Loucy (cell line): ENCODE results near the gene AQP12A.

ENCODE experiments used
- H2AFZ ChIP-seq: fragments of 200-600 bp; sonication (generic); 2 replicates; pipeline ENCODE4 v1.6.0; 2016; ENCODE audit warnings: antibody characterized with exemption, mild to moderate bottlenecking, low read length, moderate library complexity
- H3F3A ChIP-seq: fragments of 200-600 bp; 2 replicates; pipeline ENCODE4 v1.6.0; 2016; ENCODE audit warnings: antibody characterized with exemption, low read depth, mild to moderate bottlenecking
- H3K27me3 ChIP-seq: fragments of 200-600 bp; sonication (generic); 2 replicates; pipeline ENCODE4 v1.6.1; 2014; ENCODE audit warnings: low read length, mild to moderate bottlenecking; ENCODE audit not compliant: insufficient read depth, poor library complexity, severe bottlenecking
- H3K36me3 ChIP-seq: fragments of 200-600 bp; sonication (generic); 2 replicates; pipeline ENCODE4 v1.6.1; 2016; ENCODE audit warnings: low read length; ENCODE audit not compliant: insufficient read depth
- H3K4me1 ChIP-seq: fragments of 200-600 bp; sonication (generic); 2 replicates; pipeline ENCODE4 v1.5.1; 2014; ENCODE audit warnings: low read length, mild to moderate bottlenecking; ENCODE audit not compliant: insufficient read depth, poor library complexity, severe bottlenecking
- H3K4me2 ChIP-seq: fragments of 200-600 bp; sonication (generic); 2 replicates; pipeline ENCODE4 v1.6.0; 2014; ENCODE audit warnings: antibody characterized with exemption, low read length, low read depth, mild to moderate bottlenecking; ENCODE audit not compliant: poor library complexity, severe bottlenecking
- H3K4me3 ChIP-seq: fragments of 200-600 bp; sonication (generic); 2 replicates; pipeline ENCODE4 v1.5.1; 2014; ENCODE audit warnings: low read length, mild to moderate bottlenecking, mixed read lengths; ENCODE audit not compliant: poor library complexity, severe bottlenecking
- H3K79me2 ChIP-seq: fragments of 200-600 bp; sonication (generic); 2 replicates; pipeline ENCODE4 v1.6.1; 2014; ENCODE audit warnings: low read length; ENCODE audit not compliant: insufficient read depth
- H3K9ac ChIP-seq: fragments of 200-600 bp; sonication (generic); 2 replicates; pipeline ENCODE4 v1.6.0; 2014; ENCODE audit warnings: mild to moderate bottlenecking, low read depth, low read length, moderate library complexity; ENCODE audit not compliant: poor library complexity, severe bottlenecking
- H3K9me2 ChIP-seq: fragments of 200-600 bp; sonication (generic); replicated peaks from 2 replicates; pipeline ENCODE4 v1.6.1; 2016; ENCODE audit warnings: low read depth, low read length, mixed read lengths
- H3K9me3 ChIP-seq: fragments of 200-600 bp; sonication (generic); 2 replicates; pipeline ENCODE4 v1.6.1; 2014; ENCODE audit warnings: mild to moderate bottlenecking, antibody characterized with exemption, low read length, low read depth; ENCODE audit not compliant: insufficient read depth
- H4K20me1 ChIP-seq: fragments of 200-600 bp; sonication (generic); 2 replicates; pipeline ENCODE4 v1.6.0; 2014; ENCODE audit warnings: antibody characterized with exemption, low read length, mild to moderate bottlenecking; ENCODE audit not compliant: insufficient read depth, poor library complexity, severe bottlenecking
- CTCF ChIP-seq: fragments of 200-600 bp; sonication (generic); conservative IDR thresholded peaks from 2 replicates; pipeline ENCODE4 v1.5.1; 2014; ENCODE audit warnings: mild to moderate bottlenecking, antibody characterized with exemption, low read length
- EZH2phosphoT487 ChIP-seq: fragments of 200-600 bp; IDR thresholded peaks from 2 replicates; pipeline ENCODE4 v1.6.1; 2018; ENCODE audit warnings: antibody characterized with exemption, mild to moderate bottlenecking, moderate library complexity, borderline replicate concordance

Gene AQP12A

DNA sequence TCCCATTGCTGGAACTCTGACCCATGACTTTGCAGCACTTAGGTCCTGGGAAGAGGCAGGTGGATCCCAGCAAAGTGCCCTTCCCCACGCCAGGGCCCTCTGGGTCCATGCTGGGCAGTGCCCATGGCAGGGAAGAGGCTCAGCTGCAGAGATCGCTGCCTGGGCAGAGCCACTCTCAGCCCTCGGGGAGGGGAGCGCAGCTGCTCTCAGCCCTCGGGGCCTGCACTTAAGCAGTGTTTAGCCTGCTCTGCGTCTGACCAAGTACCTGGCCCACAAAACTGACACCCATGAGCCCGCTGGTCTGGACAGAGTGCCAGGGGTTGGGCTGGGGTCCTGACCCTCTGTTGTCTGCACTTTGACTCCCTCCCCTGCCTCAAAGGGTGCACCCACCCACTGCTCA is 46.3 kb downstream of the AQP12A start:
- Histone ChIP-seq H3K4me3 (no peak overlapping the region), H3K36me3 (no peaks in the 10 kb centered on the region), H3K9me3 (no peaks in the 10 kb centered on the region), H3K9me2 (no peaks in the 10 kb centered on the region), H3K9ac (no peak overlapping the region), H4K20me1 (no peaks in the 10 kb centered on the region), H3F3A (no peaks in the 10 kb centered on the region), H3K4me1 (no peaks in the 10 kb centered on the region), H3K79me2 (no peaks in the 10 kb centered on the region), H3K4me2 (no peak overlapping the region), H3K27me3 (no peaks in the 10 kb centered on the region), H2AFZ (no peak overlapping the region)
- TF ChIP-seq CTCF (no peak), EZH2phosphoT487 (no peak)

DNA sequence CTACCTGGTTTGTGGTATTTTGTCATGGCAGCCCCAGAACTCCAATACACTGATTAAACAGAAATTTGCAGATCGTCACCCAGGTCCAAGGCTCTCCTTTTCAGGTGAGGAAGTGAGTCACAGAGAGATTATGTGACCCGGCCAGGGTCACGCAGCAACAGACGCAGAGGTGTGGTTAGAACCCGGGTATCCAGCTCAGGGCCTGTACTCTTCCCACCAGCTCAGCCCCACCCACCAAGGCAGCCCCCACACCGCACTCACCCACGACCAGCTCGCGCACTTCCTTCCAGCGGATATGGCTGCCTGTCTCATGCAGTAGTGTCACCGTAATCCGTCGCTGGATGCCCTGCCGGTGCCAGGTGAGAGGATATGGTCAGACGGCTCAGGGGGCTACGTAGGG is 48.1 kb downstream of the AQP12A start:
- H4K20me1 ChIP-seq: no peaks in the 10 kb centered on the region
- H3K9me2 ChIP-seq: no peaks in the 10 kb centered on the region
- H3K27me3 ChIP-seq: no peaks in the 10 kb centered on the region
- H3K36me3 ChIP-seq: no peaks in the 10 kb centered on the region
- no peaks in the 10 kb centered on the region for H3K9me3 ChIP-seq
- no peak overlapping the region for H3K4me2 ChIP-seq
- no peaks in the 10 kb centered on the region for H3K4me1 ChIP-seq
- no peaks in the 10 kb centered on the region for H3K79me2 ChIP-seq
- no peak overlapping the region for H3K4me3 ChIP-seq
- H2AFZ ChIP-seq: no peak overlapping the region
- no peaks in the 10 kb centered on the region for H3F3A ChIP-seq
- TF ChIP-seq EZH2phosphoT487 (no peak), CTCF (no peak)
- no peak overlapping the region for H3K9ac ChIP-seq

- no peaks in the 10 kb centered on the region for H3K9me3 ChIP-seq
- H3K9me2 ChIP-seq: no peaks in the 10 kb centered on the region
- H4K20me1 ChIP-seq: no peaks in the 10 kb centered on the region
- no peak overlapping the region for H2AFZ ChIP-seq
- H3K79me2 ChIP-seq: no peaks in the 10 kb centered on the region
- no peaks in the 10 kb centered on the region for H3F3A ChIP-seq
- no peaks in the 10 kb centered on the region for H3K4me1 ChIP-seq
- no peak overlapping the region for H3K9ac ChIP-seq
- H3K36me3 ChIP-seq: no peaks in the 10 kb centered on the region
- TF ChIP-seq EZH2phosphoT487 (no peak), CTCF (no peak)
- no peak overlapping the region for H3K4me3 ChIP-seq
- H3K27me3 ChIP-seq: no peaks in the 10 kb centered on the region
- H3K4me2 ChIP-seq: no peak overlapping the region
Observed at GRCh38 chr2:240741091-240741490, 49.4 kb downstream of the AQP12A start.
